ENCODE measurements around the gene FIBCD1. TPM values are rescaled to one million over a fixed set of nuclear protein-coding genes. Genes with fewer than 3 reads are reported as not detected.

The FIBCD1 gene
- total RNA-seq, 1 experiment from 2014 or later = 7.1 TPM

GRCh38 chr9:130880599-130881220 lies 58.3 kb downstream of the FIBCD1 start:
- H2BK12ac ChIP-seq (ENCODE audit: insufficient read length, low read depth, low read length) = no peak overlapping the region
- Mint-ChIP-seq H3K4me1 (peaks cover under 1% of the 10 kb centered on the region in 2 experiments; a peak in 2 of 4 replicates), H3K4me3 (no peak overlapping the region), H3K9me3 (no peaks in the 10 kb centered on the region), H3K27ac (no peak overlapping the region), H3K36me3 (ENCODE audit: insufficient read depth in 1 of 3, low read depth in 3 of 3) (peaks cover 40 to 83% (median 78%) of the 10 kb centered on the region in 3 experiments), H3K27me3 (ENCODE audit: low read depth) (no peaks in the 10 kb centered on the region)
- no peak overlapping the region for H2AFZ ChIP-seq (ENCODE audit: low read length)
- H4K20me1 ChIP-seq (ENCODE audit: control insufficient read depth, insufficient read depth, insufficient read length) = peaks cover 2% of the 10 kb centered on the region
- no peaks in the 10 kb centered on the region for H3K9me3 ChIP-seq (ENCODE audit: control insufficient read depth, low read depth, low read length)
- H3T11ph ChIP-seq (ENCODE audit: low read length) = no peak overlapping the region
- H3K56ac ChIP-seq (ENCODE audit: insufficient read length, low read depth, low read length) = no peak overlapping the region
- no peaks in the 10 kb centered on the region for H3K79me1 ChIP-seq (ENCODE audit: insufficient read depth, low read depth, low read length, poor library complexity, severe bottlenecking)
- H2BK15ac ChIP-seq (ENCODE audit: low read depth, low read length) = no peak overlapping the region
- H2BK5ac ChIP-seq (ENCODE audit: insufficient read length, low read length) = no peak overlapping the region
- no peak overlapping the region for H3K18ac ChIP-seq (ENCODE audit: insufficient read length, low read depth, low read length)
- no peak overlapping the region for H3K9ac ChIP-seq (ENCODE audit: extremely low read depth, insufficient read length, low read length)
- no CpG with 5 or more reads among the region's 16 CpGs for WGBS (ENCODE audit: extremely low coverage, insufficient read length, low lambda C conversion rate)
- H3K23ac ChIP-seq (ENCODE audit: insufficient read length, low read depth, low read length) = no peak overlapping the region
- no peaks in the 10 kb centered on the region for H3K23me2 ChIP-seq (ENCODE audit: insufficient read length, low read depth, low read length, poor library complexity, severe bottlenecking)
- no peak overlapping the region for H4K8ac ChIP-seq (replicated peaks; ENCODE audit: insufficient read length, low read depth, low read length)
- no peak overlapping the region for H2AK5ac ChIP-seq (ENCODE audit: insufficient read length, low read length)
- no peak overlapping the region for H4K91ac ChIP-seq (ENCODE audit: insufficient read length, low read depth, low read length)
- H4K5ac ChIP-seq (ENCODE audit: insufficient read length, low read depth, low read length) = no peak overlapping the region
- no peaks in the 10 kb centered on the region for H3K4me1 ChIP-seq (ENCODE audit: insufficient read depth, low read length)
- H3K27ac ChIP-seq (ENCODE audit: insufficient read length, low read depth, low read length) = no peak overlapping the region
- H3K79me2 ChIP-seq (ENCODE audit: insufficient read depth, low read length) = no peaks in the 10 kb centered on the region
- H3K4me2 ChIP-seq (ENCODE audit: insufficient read depth, insufficient read length, low read length) = no peak overlapping the region
- no peak overlapping the region for H2BK120ac ChIP-seq (ENCODE audit: low read depth, low read length, poor library complexity, severe bottlenecking)
- H2BK20ac ChIP-seq (ENCODE audit: low read depth, low read length, poor library complexity, severe bottlenecking) = no peak overlapping the region
- H3K14ac ChIP-seq (ENCODE audit: insufficient read depth, low read length) = no peak overlapping the region
- no peaks in the 10 kb centered on the region for H3K27me3 ChIP-seq (ENCODE audit: insufficient read depth, low read length)
- TF ChIP-seq CTCF (conservative IDR thresholded peaks at IDR 0.05) = no peak
- H3K4ac ChIP-seq (ENCODE audit: low read depth, low read length) = no peak overlapping the region
- no peak for DNase-seq

All from H9 (cell line).